ENCODE data around the gene ABCA13.

- no peak for TF ChIP-seq EZH2 (IDR thresholded peaks at IDR 0.05; ENCODE audit: insufficient read depth, poor library complexity, severe bottlenecking)
- no peak for TF ChIP-seq EZH2phosphoT487 (IDR thresholded peaks at IDR 0.05; ENCODE audit: insufficient read depth, low read depth)
Measured at GRCh38 chr7:48388911-48389310, 217.7 kb downstream of the ABCA13 start.

Measured in GM23248 (cell line).